Endodermal cell (in vitro differentiated cells): ENCODE data around the gene ATAD2B. TPM values are rescaled to one million over a fixed set of nuclear protein-coding genes. Genes with fewer than 3 reads are reported as not detected.

Experiments
- DNase-seq: peaks from one replicate; pipeline ENCODE4 v3.0.0-alpha.2; 2017
- H3K27ac ChIP-seq: 2 replicates; pipeline ENCODE4 v1.5.1; 2013; ENCODE audit warnings: mild to moderate bottlenecking, low read depth, low read length, moderate library complexity
- H3K27me3 ChIP-seq: 2 replicates; pipeline ENCODE4 v1.6.1; 2013; ENCODE audit warnings: mild to moderate bottlenecking, low read length, moderate library complexity; ENCODE audit not compliant: insufficient read depth, control insufficient read depth, poor library complexity, severe bottlenecking
- H3K36me3 ChIP-seq: 2 replicates; pipeline ENCODE4 v1.7.0; 2013; ENCODE audit warnings: mild to moderate bottlenecking, low read length, moderate library complexity; ENCODE audit not compliant: control insufficient read depth, insufficient read depth
- H3K4me1 ChIP-seq: one replicate; pipeline ENCODE4 v1.7.0; 2013; ENCODE audit warnings: low read length; ENCODE audit not compliant: control insufficient read depth, insufficient read depth
- H3K4me3 ChIP-seq: 2 replicates; pipeline ENCODE4 v1.5.1; 2013; ENCODE audit warnings: mild to moderate bottlenecking, low read length, moderate library complexity
- H3K9ac ChIP-seq: 2 replicates; pipeline ENCODE4 v1.6.1; 2013; ENCODE audit warnings: mild to moderate bottlenecking, low read length, moderate library complexity; ENCODE audit not compliant: poor library complexity, severe bottlenecking; ENCODE audit errors: extremely low read depth
- H3K9me3 ChIP-seq: 2 replicates; pipeline ENCODE4 v1.6.1; 2013; ENCODE audit warnings: mild to moderate bottlenecking, low read length, moderate library complexity; ENCODE audit not compliant: control insufficient read depth
- H3K27ac Mint-ChIP-seq: 2 replicates; pipeline ENCODE4 v1.8.0; 2020; ENCODE audit warnings: mixed read lengths
- H3K27me3 Mint-ChIP-seq: 2 replicates; pipeline ENCODE4 v1.8.0; 2021; ENCODE audit warnings: mild to moderate bottlenecking, mixed read lengths; ENCODE audit not compliant: insufficient read depth
- H3K36me3 Mint-ChIP-seq: 2 replicates; pipeline ENCODE4 v1.8.0; 2020; ENCODE audit warnings: low read depth, mixed read lengths
- H3K4me1 Mint-ChIP-seq: 2 replicates; pipeline ENCODE4 v1.8.0; 2020; ENCODE audit warnings: mixed read lengths
- H3K4me3 Mint-ChIP-seq: 2 replicates; pipeline ENCODE4 v1.8.0; 2020; ENCODE audit warnings: mild to moderate bottlenecking, moderate library complexity, mixed read lengths
- H3K9me3 Mint-ChIP-seq: 2 replicates; pipeline ENCODE4 v1.8.0; 2020; ENCODE audit warnings: mild to moderate bottlenecking, mixed read lengths
- WGBS, 2 experiments: methylation state at CpG; one replicate each; pipeline versions ENCODE4 v1.1.5 to v1.1.7; 2013; ENCODE audit warnings: missing lambda C conversion rate in 2 of 2, mixed read lengths in 1 of 2; ENCODE audit not compliant: insufficient coverage in 1 of 2, insufficient read length in 1 of 2; 5-methylcytosine and 5-hydroxymethylcytosine counted together
- total RNA-seq, 2 donors: library from RNA; stranded (reverse); fragmentation: NEBNext Ultra II Directional in 1 of 2; extraction: Animal tissue kit (Norgen Biotek cat#: 25700) in 1 of 2; gene quantifications; 2 replicates in 1 of 2; 3 replicates in 1 of 2; pipeline ENCODE4 v1.2.1, GENCODE V29; 2021
- TF ChIP-seq, protein P1 (sequence below): fragments of 200-600 bp; sonication (generic); conservative IDR thresholded peaks from 2 replicates; pipeline ENCODE4 v1.5.0; 2021; ENCODE audit warnings: antibody characterized with exemption, mild to moderate bottlenecking

The ATAD2B gene
- total RNA-seq, 2 donors from 2014 or later, result 18.6 to 20.7 TPM

DNA sequence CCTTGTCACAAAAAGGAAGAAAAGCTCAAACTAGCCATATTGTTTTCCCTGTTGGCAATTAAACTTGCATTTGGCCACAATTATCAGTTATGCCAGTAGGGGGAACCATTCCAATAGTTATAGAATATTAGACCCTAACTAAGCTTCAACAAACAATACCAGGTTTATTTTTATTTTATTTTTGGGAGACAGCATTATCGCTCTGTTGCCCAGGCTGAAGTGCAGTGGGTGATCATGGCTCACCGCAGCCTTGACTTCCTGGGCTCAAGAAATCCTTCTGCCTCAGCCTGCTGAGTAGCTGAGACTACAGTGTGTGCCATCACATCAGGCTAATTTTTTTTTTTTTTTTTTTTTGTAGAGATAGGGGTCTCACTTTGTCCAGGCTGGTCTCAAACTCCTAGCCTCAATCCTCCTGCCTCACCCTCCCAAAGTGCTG is 102.1 kb downstream of the ATAD2B start:
- H3K27me3 Mint-ChIP-seq, result no peaks in the 10 kb centered on the region
- H3K27ac Mint-ChIP-seq, result no peak overlapping the region
- Histone ChIP-seq H3K27ac (no peak overlapping the region), H3K36me3 (peaks cover 19% of the 10 kb centered on the region), H3K9me3 (no peaks in the 10 kb centered on the region), H3K27me3 (no peaks in the 10 kb centered on the region), H3K4me1 (no peaks in the 10 kb centered on the region), H3K4me3 (no peak overlapping the region), H3K9ac (no peak overlapping the region)
- 72 to 82% methylated on average over 2 of the region's 2 CpGs for WGBS, 2 experiments
- TF ChIP-seq, protein P1, sequence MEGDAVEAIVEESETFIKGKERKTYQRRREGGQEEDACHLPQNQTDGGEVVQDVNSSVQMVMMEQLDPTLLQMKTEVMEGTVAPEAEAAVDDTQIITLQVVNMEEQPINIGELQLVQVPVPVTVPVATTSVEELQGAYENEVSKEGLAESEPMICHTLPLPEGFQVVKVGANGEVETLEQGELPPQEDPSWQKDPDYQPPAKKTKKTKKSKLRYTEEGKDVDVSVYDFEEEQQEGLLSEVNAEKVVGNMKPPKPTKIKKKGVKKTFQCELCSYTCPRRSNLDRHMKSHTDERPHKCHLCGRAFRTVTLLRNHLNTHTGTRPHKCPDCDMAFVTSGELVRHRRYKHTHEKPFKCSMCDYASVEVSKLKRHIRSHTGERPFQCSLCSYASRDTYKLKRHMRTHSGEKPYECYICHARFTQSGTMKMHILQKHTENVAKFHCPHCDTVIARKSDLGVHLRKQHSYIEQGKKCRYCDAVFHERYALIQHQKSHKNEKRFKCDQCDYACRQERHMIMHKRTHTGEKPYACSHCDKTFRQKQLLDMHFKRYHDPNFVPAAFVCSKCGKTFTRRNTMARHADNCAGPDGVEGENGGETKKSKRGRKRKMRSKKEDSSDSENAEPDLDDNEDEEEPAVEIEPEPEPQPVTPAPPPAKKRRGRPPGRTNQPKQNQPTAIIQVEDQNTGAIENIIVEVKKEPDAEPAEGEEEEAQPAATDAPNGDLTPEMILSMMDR, result peak; percentile 82
- peak; percentile 50 for DNase-seq
- no peaks in the 10 kb centered on the region for H3K4me1 Mint-ChIP-seq
- H3K4me3 Mint-ChIP-seq, result no peak overlapping the region
- H3K9me3 Mint-ChIP-seq, result no peaks in the 10 kb centered on the region
- H3K36me3 Mint-ChIP-seq, result peaks cover 8% of the 10 kb centered on the region

DNA sequence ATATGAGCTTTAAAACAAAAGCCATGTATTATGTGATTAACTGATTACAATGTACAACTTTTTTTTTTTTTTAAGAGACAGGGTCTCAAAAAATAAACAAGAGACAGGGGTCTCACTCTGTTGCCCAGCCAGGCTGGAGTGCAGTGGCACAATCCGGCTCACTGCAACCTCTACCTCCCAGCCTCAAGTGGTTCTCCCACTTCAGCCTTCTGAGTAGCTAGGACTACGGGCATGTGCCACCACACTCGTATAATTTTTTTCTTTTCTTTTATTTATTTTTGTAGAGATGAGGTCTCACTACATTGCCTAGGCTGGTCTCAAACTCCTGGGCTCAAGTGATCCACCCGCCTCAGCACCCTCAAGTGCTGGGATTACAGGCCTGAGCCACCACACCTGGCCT is 103.1 kb downstream of the ATAD2B start:
- Mint-ChIP-seq H3K4me1 (no peaks in the 10 kb centered on the region), H3K36me3 (peaks cover 8% of the 10 kb centered on the region), H3K27ac (no peak overlapping the region), H3K4me3 (no peak overlapping the region), H3K9me3 (no peaks in the 10 kb centered on the region), H3K27me3 (no peaks in the 10 kb centered on the region)
- no peaks in the 10 kb centered on the region for H3K9me3 ChIP-seq
- no peak overlapping the region for H3K27ac ChIP-seq
- 72 to 100% methylated on average over 1 to 4 of the region's 4 CpGs for WGBS, 2 experiments
- H3K27me3 ChIP-seq, result no peaks in the 10 kb centered on the region
- H3K4me3 ChIP-seq, result no peak overlapping the region
- no peaks in the 10 kb centered on the region for H3K4me1 ChIP-seq
- DNase-seq, result no peak
- H3K9ac ChIP-seq, result no peak overlapping the region
- H3K36me3 ChIP-seq, result peaks cover 19% of the 10 kb centered on the region
- TF ChIP-seq, protein P1, result no peak

DNA sequence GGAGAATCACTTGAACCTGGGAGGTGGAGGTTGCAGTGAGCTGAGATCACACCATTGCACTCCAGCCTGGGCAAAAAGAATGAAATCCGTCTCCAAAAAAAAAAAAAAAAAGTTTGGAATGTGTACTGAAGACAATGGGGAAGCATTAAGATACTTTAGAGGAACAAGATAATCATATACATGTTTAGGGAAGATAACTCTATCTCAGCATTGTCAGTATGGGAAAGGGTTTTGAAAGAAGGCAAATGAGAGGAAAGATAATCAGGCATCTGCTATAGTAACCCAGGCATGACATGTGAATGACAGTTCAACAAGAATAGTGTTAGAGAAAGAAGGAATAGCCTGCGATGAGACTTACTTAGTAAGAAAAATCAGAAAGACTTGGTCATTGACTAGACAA is 112.0 kb downstream of the ATAD2B start:
- no peak for DNase-seq
- H3K4me1 ChIP-seq, result no peaks in the 10 kb centered on the region
- H3K9me3 ChIP-seq, result no peaks in the 10 kb centered on the region
- H3K27me3 ChIP-seq, result no peaks in the 10 kb centered on the region
- H3K9ac ChIP-seq, result no peak overlapping the region
- no peaks in the 10 kb centered on the region for H3K9me3 Mint-ChIP-seq
- WGBS, 2 experiments, result 87 to 97% methylated on average over 2 of the region's 2 CpGs
- H3K27me3 Mint-ChIP-seq, result no peaks in the 10 kb centered on the region
- H3K4me3 Mint-ChIP-seq, result no peak overlapping the region
- TF ChIP-seq, protein P1, result no peak
- no peak overlapping the region for H3K27ac Mint-ChIP-seq
- H3K36me3 ChIP-seq, result peaks cover 10% of the 10 kb centered on the region
- no peak overlapping the region for H3K4me3 ChIP-seq
- H3K4me1 Mint-ChIP-seq, result peaks cover 4% of the 10 kb centered on the region
- H3K27ac ChIP-seq, result no peak overlapping the region
- H3K36me3 Mint-ChIP-seq, result peaks cover 10% of the 10 kb centered on the region
